Chondrocyte (in vitro differentiated cells): Measurements from ENCODE around the gene FYN. TPM values are rescaled to one million over a fixed set of nuclear protein-coding genes. Genes with fewer than 3 reads are reported as not detected.
"Not testable (repeated sequence)": the region's sequence is repeated elsewhere in the genome, so short reads cannot be mapped to it uniquely, and the experiment has no call there.

Source experiments
- DNase-seq: peaks from one replicate; pipeline ENCODE4 v3.0.0; 2021; ENCODE audit warnings: mixed read lengths, low spot score
- H3K27ac Mint-ChIP-seq: one replicate; pipeline ENCODE4 v1.8.0; 2021; ENCODE audit warnings: mild to moderate bottlenecking, moderate library complexity, mixed read lengths; ENCODE audit not compliant: unreplicated experiment
- H3K27me3 Mint-ChIP-seq: 2 replicates; pipeline ENCODE4 v1.8.0; 2021; ENCODE audit warnings: low read depth, mixed read lengths
- H3K36me3 Mint-ChIP-seq: 2 replicates; pipeline ENCODE4 v1.8.0; 2021; ENCODE audit warnings: low read depth, mixed read lengths
- H3K4me1 Mint-ChIP-seq: 2 replicates; pipeline ENCODE4 v1.8.0; 2021; ENCODE audit warnings: low read depth, mild to moderate bottlenecking, mixed read lengths
- H3K4me3 Mint-ChIP-seq: one replicate; pipeline ENCODE4 v1.8.0; 2021; ENCODE audit warnings: mild to moderate bottlenecking, moderate library complexity, mixed read lengths; ENCODE audit not compliant: unreplicated experiment
- H3K9me3 Mint-ChIP-seq: 2 replicates; pipeline ENCODE4 v1.8.0; 2021; ENCODE audit warnings: low read depth, mixed read lengths
- CTCF ChIP-seq: fragments of 200-600 bp; sonication (generic); IDR thresholded peaks from 2 replicates; pipeline ENCODE4 v1.5.0; 2021; ENCODE audit warnings: antibody characterized with exemption, mild to moderate bottlenecking, moderate library complexity
- total RNA-seq: library from RNA; stranded (reverse); gene quantifications from 3 replicates; pipeline ENCODE4 v1.2.1, GENCODE V29; 2021

Gene FYN
- total RNA-seq, 1 donor from 2014 or later: 109 TPM

GRCh38 chr6:111916747-111917146 lies 43.5 kb upstream of the FYN start:
- no peak for TF ChIP-seq CTCF
- Mint-ChIP-seq H3K4me3 (no peak overlapping the region), H3K27me3 (no peaks in the 10 kb centered on the region), H3K27ac (no peak overlapping the region), H3K36me3 (no peaks in the 10 kb centered on the region), H3K4me1 (no peaks in the 10 kb centered on the region), H3K9me3 (no peaks in the 10 kb centered on the region)
- no peak for DNase-seq

DNA sequence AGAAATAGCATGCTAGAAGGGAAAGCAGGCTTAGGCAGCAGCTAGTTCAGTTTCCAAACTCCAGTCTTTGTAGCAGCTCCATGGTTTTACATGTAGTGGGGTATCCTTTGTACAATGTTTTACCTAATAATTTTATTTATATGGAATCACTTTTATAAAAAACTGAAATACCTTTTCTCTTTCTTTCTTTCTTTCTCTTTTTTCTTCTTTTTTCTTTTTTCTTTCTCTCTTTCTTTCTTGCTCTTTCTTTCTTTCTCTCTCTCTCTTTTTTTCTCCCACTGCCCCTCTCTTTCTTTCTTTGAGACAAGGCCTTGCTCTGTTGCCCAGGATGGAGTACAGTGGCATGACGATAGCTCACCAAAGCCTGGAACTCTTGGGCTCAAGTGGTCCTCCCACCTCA lies 41.4 kb upstream of the FYN start:
- no peak for DNase-seq
- Mint-ChIP-seq H3K4me3 (no peak overlapping the region), H3K9me3 (no peaks in the 10 kb centered on the region), H3K27ac (no peak overlapping the region), H3K4me1 (no peaks in the 10 kb centered on the region), H3K36me3 (no peaks in the 10 kb centered on the region), H3K27me3 (no peaks in the 10 kb centered on the region)
- TF ChIP-seq CTCF: no peak

- H3K4me1 Mint-ChIP-seq: no peaks in the 10 kb centered on the region
Observed at GRCh38 chr6:111912904-111913303, 39.7 kb upstream of the FYN start.

GRCh38 chr6:111911428-111911827 lies 38.2 kb upstream of the FYN start:
- no peaks in the 10 kb centered on the region for H3K4me1 Mint-ChIP-seq
- no peaks in the 10 kb centered on the region for H3K27me3 Mint-ChIP-seq
- no peaks in the 10 kb centered on the region for H3K36me3 Mint-ChIP-seq
- no peaks in the 10 kb centered on the region for H3K9me3 Mint-ChIP-seq
- no peak for DNase-seq
- no peak overlapping the region for H3K4me3 Mint-ChIP-seq
- H3K27ac Mint-ChIP-seq: no peak overlapping the region
- no peak for TF ChIP-seq CTCF

More at GRCh38 chr6:111912904-111913303, 39.7 kb upstream of the FYN start:
- no peak overlapping the region for H3K4me3 Mint-ChIP-seq
- H3K27ac Mint-ChIP-seq: no peak overlapping the region
- H3K27me3 Mint-ChIP-seq: no peaks in the 10 kb centered on the region
- DNase-seq: no peak
- no peaks in the 10 kb centered on the region for H3K9me3 Mint-ChIP-seq
- no peak for TF ChIP-seq CTCF
- no peaks in the 10 kb centered on the region for H3K36me3 Mint-ChIP-seq

GRCh38 chr6:111909238-111909637 lies 36.0 kb upstream of the FYN start:
- H3K4me3 Mint-ChIP-seq: no peak overlapping the region
- H3K36me3 Mint-ChIP-seq: no peaks in the 10 kb centered on the region
- DNase-seq: no peak
- H3K27me3 Mint-ChIP-seq: no peaks in the 10 kb centered on the region
- TF ChIP-seq CTCF: no peak
- no peaks in the 10 kb centered on the region for H3K4me1 Mint-ChIP-seq
- no peak overlapping the region for H3K27ac Mint-ChIP-seq
- no peaks in the 10 kb centered on the region for H3K9me3 Mint-ChIP-seq

DNA sequence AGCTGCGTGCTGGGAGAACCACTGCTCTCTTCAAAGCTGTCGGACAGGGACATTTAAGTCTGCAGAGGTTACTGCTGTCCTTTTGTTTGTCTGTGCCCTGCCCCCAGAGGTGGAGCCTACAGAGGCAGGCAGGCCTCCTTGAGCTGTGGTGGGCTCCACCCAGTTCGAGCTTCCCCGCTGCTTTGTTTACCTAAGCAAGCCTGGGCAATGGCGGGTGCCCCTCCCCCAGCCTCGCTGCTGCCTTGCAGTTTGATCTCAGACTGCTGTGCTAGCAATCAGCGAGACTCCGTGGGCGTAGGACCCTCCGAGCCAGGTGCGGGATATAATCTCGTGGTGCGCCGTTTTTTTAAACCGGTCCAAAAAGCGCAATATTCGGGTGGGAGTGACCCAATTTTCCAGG lies 35.1 kb upstream of the FYN start:
- not testable (repeated sequence) for H3K36me3 Mint-ChIP-seq, H3K4me3 Mint-ChIP-seq, H3K27ac Mint-ChIP-seq, H3K4me1 Mint-ChIP-seq, DNase-seq, H3K9me3 Mint-ChIP-seq, H3K27me3 Mint-ChIP-seq
